ENCODE data around the gene RIOK1. TPM values are rescaled to one million over a fixed set of nuclear protein-coding genes. Genes with fewer than 3 reads are reported as not detected.
A peak's percentile ranks its signal among the peaks of the same experiment; 100 is the strongest.

The RIOK1 gene
- total and polyA plus RNA-seq, 2 of the 13 experiments (the other 11 are each of a cell fraction or from before 2014, with no cell fraction given): 9.4 to 37.8 TPM

DNA sequence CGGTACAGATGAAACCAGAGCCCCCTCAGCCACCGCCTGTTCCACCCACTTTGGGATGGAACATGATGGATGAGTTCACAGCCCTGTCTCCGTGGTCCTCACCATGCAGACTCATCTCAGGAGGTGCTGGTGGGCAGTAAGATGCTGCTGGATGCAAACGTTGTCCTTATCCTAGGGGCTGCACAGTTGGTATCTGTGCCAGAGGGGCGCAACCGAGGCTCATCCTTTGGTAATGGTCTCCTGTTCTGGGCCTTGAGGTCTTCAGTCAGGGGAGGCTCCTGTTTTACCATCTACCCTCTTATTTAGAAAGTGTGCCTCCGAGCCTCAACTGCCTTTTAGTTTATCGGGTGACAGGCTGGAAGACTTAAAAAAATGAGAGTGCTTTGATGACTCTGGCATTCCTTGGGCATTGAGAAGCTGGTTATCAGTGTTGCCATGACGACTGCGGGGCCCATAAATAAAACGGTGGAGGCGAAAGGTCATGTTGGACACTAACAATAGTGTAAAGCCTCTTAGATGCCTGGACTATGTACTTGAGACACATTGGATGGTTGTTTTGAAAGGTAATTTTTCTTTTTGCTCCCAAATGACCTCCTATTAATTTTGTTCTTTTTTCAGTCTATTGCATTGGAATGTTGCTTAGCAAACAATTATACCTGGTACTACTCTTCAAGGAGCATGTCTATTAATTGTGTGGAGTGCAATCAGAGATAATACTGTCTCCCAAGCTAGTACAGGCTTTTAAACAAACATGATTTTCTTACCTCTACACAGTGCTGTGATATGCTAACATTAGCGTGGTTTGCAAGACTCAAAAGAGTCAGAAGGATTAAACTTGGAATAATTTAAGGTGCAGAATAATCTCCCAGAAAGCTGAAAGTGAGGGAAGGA, 77.6 kb downstream of the RIOK1 start (continued):
- TF ChIP-seq, protein P1, sequence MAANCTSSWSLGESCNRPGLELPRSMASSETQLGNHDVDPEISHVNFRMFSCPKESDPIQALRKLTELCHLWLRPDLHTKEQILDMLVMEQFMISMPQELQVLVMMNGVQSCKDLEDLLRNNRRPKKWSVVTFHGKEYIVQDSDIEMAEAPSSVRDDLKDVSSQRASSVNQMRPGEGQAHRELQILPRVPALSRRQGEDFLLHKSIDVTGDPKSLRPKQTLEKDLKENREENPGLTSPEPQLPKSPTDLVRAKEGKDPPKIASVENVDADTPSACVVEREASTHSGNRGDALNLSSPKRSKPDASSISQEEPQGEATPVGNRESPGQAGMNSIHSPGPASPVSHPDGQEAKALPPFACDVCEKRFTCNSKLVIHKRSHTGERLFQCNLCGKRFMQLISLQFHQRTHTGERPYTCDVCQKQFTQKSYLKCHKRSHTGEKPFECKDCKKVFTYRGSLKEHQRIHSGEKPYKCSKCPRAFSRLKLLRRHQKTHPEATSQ (CRISPR knock-in tag; IDR thresholded peaks at IDR 0.05; ENCODE audit: borderline replicate concordance): no peak
- TF ChIP-seq ARHGAP35 (CRISPR knock-in tag; IDR thresholded peaks at IDR 0.05; ENCODE audit: borderline replicate concordance): no peak
- TF ChIP-seq HNF4G (IDR thresholded peaks at IDR 0.05; ENCODE audit: borderline replicate concordance, low read depth, low read length): peak; percentile 85
- peak; percentile 42; the same call in 1 of the 2 replicates for TF ChIP-seq HNF4G (CRISPR knock-in tag; IDR thresholded peaks at IDR 0.05; ENCODE audit: borderline replicate concordance, low read depth)
- no peak for TF ChIP-seq ZBTB3 (CRISPR knock-in tag; IDR thresholded peaks at IDR 0.05; ENCODE audit: borderline replicate concordance, low read depth)
- TF ChIP-seq GLI4 (CRISPR knock-in tag; IDR thresholded peaks at IDR 0.05; ENCODE audit: borderline replicate concordance): no peak
- TF ChIP-seq NPAS2 (CRISPR knock-in tag; IDR thresholded peaks at IDR 0.05; ENCODE audit: borderline replicate concordance): no peak
- no peak for TF ChIP-seq ZNF530 (CRISPR knock-in tag; IDR thresholded peaks at IDR 0.05; ENCODE audit: low read depth)
- TF ChIP-seq NCOR1 (IDR thresholded peaks at IDR 0.05; ENCODE audit: borderline replicate concordance, low read length): peak; percentile 87
- no peak for TF ChIP-seq ZBTB1 (CRISPR knock-in tag; IDR thresholded peaks at IDR 0.05; ENCODE audit: borderline replicate concordance)
- TF ChIP-seq POLR2AphosphoS2 (IDR thresholded peaks at IDR 0.05; ENCODE audit: low read depth, low read length): no peak
- no peak for TF ChIP-seq ELF1 (CRISPR knock-in tag; IDR thresholded peaks at IDR 0.05)
- TF ChIP-seq RBM39 (IDR thresholded peaks at IDR 0.05; ENCODE audit: low read depth, low read length, poor library complexity, severe bottlenecking): no peak
- TF ChIP-seq SMAD3 (CRISPR knock-in tag; IDR thresholded peaks at IDR 0.05): no peak
- TF ChIP-seq EZH2 (conservative IDR thresholded peaks at IDR 0.05; ENCODE audit: low read depth, low read length): no peak
- no peak for TF ChIP-seq ZNF619 (CRISPR knock-in tag; IDR thresholded peaks at IDR 0.05)
- TF ChIP-seq, protein P2, sequence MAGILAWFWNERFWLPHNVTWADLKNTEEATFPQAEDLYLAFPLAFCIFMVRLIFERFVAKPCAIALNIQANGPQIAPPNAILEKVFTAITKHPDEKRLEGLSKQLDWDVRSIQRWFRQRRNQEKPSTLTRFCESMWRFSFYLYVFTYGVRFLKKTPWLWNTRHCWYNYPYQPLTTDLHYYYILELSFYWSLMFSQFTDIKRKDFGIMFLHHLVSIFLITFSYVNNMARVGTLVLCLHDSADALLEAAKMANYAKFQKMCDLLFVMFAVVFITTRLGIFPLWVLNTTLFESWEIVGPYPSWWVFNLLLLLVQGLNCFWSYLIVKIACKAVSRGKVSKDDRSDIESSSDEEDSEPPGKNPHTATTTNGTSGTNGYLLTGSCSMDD (CRISPR knock-in tag; IDR thresholded peaks at IDR 0.05): no peak
- TF ChIP-seq MYC (CRISPR knock-in tag; IDR thresholded peaks at IDR 0.05; ENCODE audit: borderline replicate concordance): no peak
- peak; percentile 74 for TF ChIP-seq NCOA2 (CRISPR knock-in tag; IDR thresholded peaks at IDR 0.05)
- no peak for TF ChIP-seq SSRP1 (CRISPR knock-in tag; IDR thresholded peaks at IDR 0.05)
- no peak for TF ChIP-seq RBM22 (optimal IDR thresholded peaks at IDR 0.05; ENCODE audit: low read length)
- TF ChIP-seq ZNF737 (CRISPR knock-in tag; IDR thresholded peaks at IDR 0.05; ENCODE audit: borderline replicate concordance): no peak
- TF ChIP-seq, protein P3, sequence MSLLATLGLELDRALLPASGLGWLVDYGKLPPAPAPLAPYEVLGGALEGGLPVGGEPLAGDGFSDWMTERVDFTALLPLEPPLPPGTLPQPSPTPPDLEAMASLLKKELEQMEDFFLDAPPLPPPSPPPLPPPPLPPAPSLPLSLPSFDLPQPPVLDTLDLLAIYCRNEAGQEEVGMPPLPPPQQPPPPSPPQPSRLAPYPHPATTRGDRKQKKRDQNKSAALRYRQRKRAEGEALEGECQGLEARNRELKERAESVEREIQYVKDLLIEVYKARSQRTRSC (CRISPR knock-in tag; IDR thresholded peaks at IDR 0.05; ENCODE audit: low read depth): no peak
- TF ChIP-seq, protein P4, sequence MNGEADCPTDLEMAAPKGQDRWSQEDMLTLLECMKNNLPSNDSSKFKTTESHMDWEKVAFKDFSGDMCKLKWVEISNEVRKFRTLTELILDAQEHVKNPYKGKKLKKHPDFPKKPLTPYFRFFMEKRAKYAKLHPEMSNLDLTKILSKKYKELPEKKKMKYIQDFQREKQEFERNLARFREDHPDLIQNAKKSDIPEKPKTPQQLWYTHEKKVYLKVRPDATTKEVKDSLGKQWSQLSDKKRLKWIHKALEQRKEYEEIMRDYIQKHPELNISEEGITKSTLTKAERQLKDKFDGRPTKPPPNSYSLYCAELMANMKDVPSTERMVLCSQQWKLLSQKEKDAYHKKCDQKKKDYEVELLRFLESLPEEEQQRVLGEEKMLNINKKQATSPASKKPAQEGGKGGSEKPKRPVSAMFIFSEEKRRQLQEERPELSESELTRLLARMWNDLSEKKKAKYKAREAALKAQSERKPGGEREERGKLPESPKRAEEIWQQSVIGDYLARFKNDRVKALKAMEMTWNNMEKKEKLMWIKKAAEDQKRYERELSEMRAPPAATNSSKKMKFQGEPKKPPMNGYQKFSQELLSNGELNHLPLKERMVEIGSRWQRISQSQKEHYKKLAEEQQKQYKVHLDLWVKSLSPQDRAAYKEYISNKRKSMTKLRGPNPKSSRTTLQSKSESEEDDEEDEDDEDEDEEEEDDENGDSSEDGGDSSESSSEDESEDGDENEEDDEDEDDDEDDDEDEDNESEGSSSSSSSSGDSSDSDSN (CRISPR knock-in tag; IDR thresholded peaks at IDR 0.05): no peak

Data from HepG2 (cell line).